NCI-H226 (cell line): ENCODE measurements around the gene ABCC6.
"Not testable (repeated sequence)": the region's sequence is repeated elsewhere in the genome, so short reads cannot be mapped to it uniquely, and the experiment has no call there.

Experiments used
- DNase-seq: peaks from one replicate; pipeline ENCODE4 v3.0.0-alpha.2; 2015

ABCC6 gene

GRCh38 chr16:16222850-16223661 is at the start of gene ABCC6:
Gene ABCC6, minus strand, starts transcription at chr16:16223494. Its CDS starts 60 bp downstream, at chr16:16223434.
- DNase-seq = not testable (repeated sequence)

- not testable (repeated sequence) for DNase-seq
Observed at GRCh38 chr16:16272573-16273221, 49.4 kb upstream of the ABCC6 start.

GRCh38 chr16:16271658-16272057 is 48.4 kb upstream of the ABCC6 start:
- DNase-seq = not testable (repeated sequence)

- DNase-seq = not testable (repeated sequence)
Observed at GRCh38 chr16:16268185-16268808, 45.0 kb upstream of the ABCC6 start.

GRCh38 chr16:16267708-16268107 is 44.4 kb upstream of the ABCC6 start:
- not testable (repeated sequence) for DNase-seq

- not testable (repeated sequence) for DNase-seq
Observed at GRCh38 chr16:16265044-16265443, 41.8 kb upstream of the ABCC6 start.

GRCh38 chr16:16263947-16264346 is 40.7 kb upstream of the ABCC6 start:
- not testable (repeated sequence) for DNase-seq

GRCh38 chr16:16262954-16263555 is 39.8 kb upstream of the ABCC6 start:
- DNase-seq = not testable (repeated sequence)

- not testable (repeated sequence) for DNase-seq
Observed at GRCh38 chr16:16259971-16260370, 36.7 kb upstream of the ABCC6 start.

- DNase-seq = not testable (repeated sequence)
Observed at GRCh38 chr16:16258822-16259221, 35.5 kb upstream of the ABCC6 start.

- DNase-seq = not testable (repeated sequence)
Observed at GRCh38 chr16:16257301-16257923, 34.1 kb upstream of the ABCC6 start.

- DNase-seq = not testable (repeated sequence)
Observed at GRCh38 chr16:16252377-16252776, 29.1 kb upstream of the ABCC6 start.

- DNase-seq = not testable (repeated sequence)
Observed at GRCh38 chr16:16249621-16250330, 26.5 kb upstream of the ABCC6 start.

GRCh38 chr16:16247439-16247838 is 24.1 kb upstream of the ABCC6 start:
- not testable (repeated sequence) for DNase-seq

GRCh38 chr16:16246578-16247262 is 23.4 kb upstream of the ABCC6 start:
- DNase-seq = not testable (repeated sequence)

GRCh38 chr16:16243886-16244285 is 20.6 kb upstream of the ABCC6 start:
- not testable (repeated sequence) for DNase-seq

GRCh38 chr16:16240667-16241066 is 17.4 kb upstream of the ABCC6 start:
- not testable (repeated sequence) for DNase-seq

- DNase-seq = not testable (repeated sequence)
Observed at GRCh38 chr16:16237738-16238137, 14.4 kb upstream of the ABCC6 start.

- peak; percentile 0 for DNase-seq
Observed at GRCh38 chr16:16237071-16237470, 13.8 kb upstream of the ABCC6 start.

GRCh38 chr16:16232692-16233061 is 9.4 kb upstream of the ABCC6 start:
- not testable (repeated sequence) for DNase-seq

GRCh38 chr16:16223662-16224241 is 458 bp upstream of the ABCC6 start:
- DNase-seq = not testable (repeated sequence)
